ENCODE measurements around the gene ZBTB7B.

Gene ZBTB7B

DNA sequence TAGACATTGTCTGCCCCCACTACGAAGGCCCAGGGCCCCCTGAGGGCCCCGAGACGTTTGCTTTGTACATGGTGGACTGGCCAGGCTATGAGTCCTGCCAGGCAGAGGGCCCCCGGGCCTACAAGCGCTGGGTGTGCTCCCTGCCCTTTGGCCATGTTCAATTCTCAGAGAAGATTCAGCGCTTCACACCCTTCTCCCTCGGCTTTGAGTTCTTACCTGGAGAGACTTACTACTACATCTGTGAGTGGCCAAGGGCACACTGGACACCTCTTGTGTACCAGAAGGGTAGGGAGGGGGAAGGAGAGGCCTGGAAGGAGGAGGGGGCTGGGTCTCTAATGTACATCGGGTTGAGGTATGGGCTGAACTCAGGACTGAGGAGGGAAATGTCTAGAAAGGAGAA, 64.2 kb downstream of the ZBTB7B start:
- TF ChIP-seq, protein P1, sequence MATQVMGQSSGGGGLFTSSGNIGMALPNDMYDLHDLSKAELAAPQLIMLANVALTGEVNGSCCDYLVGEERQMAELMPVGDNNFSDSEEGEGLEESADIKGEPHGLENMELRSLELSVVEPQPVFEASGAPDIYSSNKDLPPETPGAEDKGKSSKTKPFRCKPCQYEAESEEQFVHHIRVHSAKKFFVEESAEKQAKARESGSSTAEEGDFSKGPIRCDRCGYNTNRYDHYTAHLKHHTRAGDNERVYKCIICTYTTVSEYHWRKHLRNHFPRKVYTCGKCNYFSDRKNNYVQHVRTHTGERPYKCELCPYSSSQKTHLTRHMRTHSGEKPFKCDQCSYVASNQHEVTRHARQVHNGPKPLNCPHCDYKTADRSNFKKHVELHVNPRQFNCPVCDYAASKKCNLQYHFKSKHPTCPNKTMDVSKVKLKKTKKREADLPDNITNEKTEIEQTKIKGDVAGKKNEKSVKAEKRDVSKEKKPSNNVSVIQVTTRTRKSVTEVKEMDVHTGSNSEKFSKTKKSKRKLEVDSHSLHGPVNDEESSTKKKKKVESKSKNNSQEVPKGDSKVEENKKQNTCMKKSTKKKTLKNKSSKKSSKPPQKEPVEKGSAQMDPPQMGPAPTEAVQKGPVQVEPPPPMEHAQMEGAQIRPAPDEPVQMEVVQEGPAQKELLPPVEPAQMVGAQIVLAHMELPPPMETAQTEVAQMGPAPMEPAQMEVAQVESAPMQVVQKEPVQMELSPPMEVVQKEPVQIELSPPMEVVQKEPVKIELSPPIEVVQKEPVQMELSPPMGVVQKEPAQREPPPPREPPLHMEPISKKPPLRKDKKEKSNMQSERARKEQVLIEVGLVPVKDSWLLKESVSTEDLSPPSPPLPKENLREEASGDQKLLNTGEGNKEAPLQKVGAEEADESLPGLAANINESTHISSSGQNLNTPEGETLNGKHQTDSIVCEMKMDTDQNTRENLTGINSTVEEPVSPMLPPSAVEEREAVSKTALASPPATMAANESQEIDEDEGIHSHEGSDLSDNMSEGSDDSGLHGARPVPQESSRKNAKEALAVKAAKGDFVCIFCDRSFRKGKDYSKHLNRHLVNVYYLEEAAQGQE (IDR thresholded peaks at IDR 0.05; ENCODE audit: low read depth) = no peak
- TF ChIP-seq FOXM1 (IDR thresholded peaks at IDR 0.05; ENCODE audit: borderline replicate concordance, low read depth) = no peak
- TF ChIP-seq YY1 (IDR thresholded peaks at IDR 0.05; ENCODE audit: low read depth) = no peak
- TF ChIP-seq TAF1 (IDR thresholded peaks at IDR 0.05; ENCODE audit: low read depth) = no peak
- TF ChIP-seq, protein P2, sequence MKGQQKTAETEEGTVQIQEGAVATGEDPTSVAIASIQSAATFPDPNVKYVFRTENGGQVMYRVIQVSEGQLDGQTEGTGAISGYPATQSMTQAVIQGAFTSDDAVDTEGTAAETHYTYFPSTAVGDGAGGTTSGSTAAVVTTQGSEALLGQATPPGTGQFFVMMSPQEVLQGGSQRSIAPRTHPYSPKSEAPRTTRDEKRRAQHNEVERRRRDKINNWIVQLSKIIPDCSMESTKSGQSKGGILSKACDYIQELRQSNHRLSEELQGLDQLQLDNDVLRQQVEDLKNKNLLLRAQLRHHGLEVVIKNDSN (IDR thresholded peaks at IDR 0.05) = no peak
- TF ChIP-seq EP300 (IDR thresholded peaks at IDR 0.05; ENCODE audit: borderline replicate concordance) = no peak
- no peak for TF ChIP-seq CEBPB (IDR thresholded peaks at IDR 0.05)
- TF ChIP-seq RAD21 (IDR thresholded peaks at IDR 0.05; ENCODE audit: low read depth) = no peak

Measured in Ishikawa (cell line).